Neuronal stem cell (in vitro differentiated cells): ENCODE measurements around the gene ERH.

Source experiments
- DNase-seq: peaks from one replicate; pipeline ENCODE4 v3.0.0-alpha.2; 2013; ENCODE audit warnings: low spot score
- H2AFZ ChIP-seq: one replicate; pipeline ENCODE4 v1.6.1; 2013; ENCODE audit warnings: mild to moderate bottlenecking, low read length, inconsistent platforms
- H2AK5ac ChIP-seq: 2 replicates; pipeline ENCODE4 v1.6.1; 2013; ENCODE audit warnings: low read depth, mild to moderate bottlenecking, inconsistent platforms, low read length, moderate library complexity, mixed read lengths
- H2BK120ac ChIP-seq: 2 replicates; pipeline ENCODE4 v1.6.1; 2013; ENCODE audit warnings: low read depth, mild to moderate bottlenecking, inconsistent platforms, low read length, moderate library complexity, mixed read lengths
- H2BK12ac ChIP-seq: one replicate; pipeline ENCODE4 v1.6.1; 2013; ENCODE audit warnings: low read length, inconsistent platforms
- H2BK15ac ChIP-seq: 2 replicates; pipeline ENCODE4 v1.6.1; 2013; ENCODE audit warnings: mild to moderate bottlenecking, low read length, inconsistent platforms, mixed read lengths
- H2BK5ac ChIP-seq: one replicate; pipeline ENCODE4 v1.6.1; 2013; ENCODE audit warnings: inconsistent platforms, mild to moderate bottlenecking, low read length, moderate library complexity
- H3K14ac ChIP-seq: one replicate; pipeline ENCODE4 v1.6.1; 2013; ENCODE audit warnings: low read length, inconsistent platforms
- H3K18ac ChIP-seq: 2 replicates; pipeline ENCODE4 v1.6.1; 2013; ENCODE audit warnings: low read length, inconsistent platforms
- H3K23ac ChIP-seq: 2 replicates; pipeline ENCODE4 v1.6.1; 2013; ENCODE audit warnings: low read depth, mild to moderate bottlenecking, mixed read lengths, low read length, inconsistent platforms; ENCODE audit not compliant: poor library complexity
- H3K27ac ChIP-seq: replicated peaks from 3 replicates; pipeline ENCODE4 v1.5.1; 2013; ENCODE audit warnings: low read length, inconsistent platforms
- H3K27me3 ChIP-seq, 3 experiments: 2 replicates each; pipeline ENCODE4 v1.6.1; 2013; ENCODE audit warnings: low read length in 3 of 3, mild to moderate bottlenecking in 2 of 3, inconsistent platforms in 1 of 3, low read depth in 1 of 3, mixed read lengths in 1 of 3, moderate library complexity in 1 of 3; ENCODE audit not compliant: control insufficient read depth in 3 of 3, insufficient read depth in 3 of 3
- H3K36me3 ChIP-seq, 2 donors: replicated peaks in 1 of 2; 2 replicates each; pipeline ENCODE4 v1.6.1; 2013; ENCODE audit warnings: low read length in 2 of 2; ENCODE audit not compliant: control insufficient read depth in 2 of 2, insufficient read depth in 2 of 2
- H3K4ac ChIP-seq: 2 replicates; pipeline ENCODE4 v1.6.1; 2013; ENCODE audit warnings: inconsistent platforms, mild to moderate bottlenecking, low read length, moderate library complexity
- H3K4me1 ChIP-seq, 2 donors: 1 replicate in 1 of 2; 2 replicates in 1 of 2; pipeline ENCODE4 v1.6.1; 2013; ENCODE audit warnings: low read length in 2 of 2, low read depth in 1 of 2; ENCODE audit not compliant: control insufficient read depth in 2 of 2, insufficient read depth in 1 of 2
- H3K4me2 ChIP-seq: one replicate; pipeline ENCODE4 v1.6.1; 2013; ENCODE audit warnings: mild to moderate bottlenecking, low read length, inconsistent platforms; ENCODE audit not compliant: insufficient read depth, poor library complexity, severe bottlenecking
- H3K4me3 ChIP-seq, 2 donors: 2 replicates each; pipeline ENCODE4 v1.5.1; 2013; ENCODE audit warnings: low read length in 2 of 2, mild to moderate bottlenecking in 2 of 2, inconsistent platforms in 1 of 2, moderate library complexity in 1 of 2
- H3K79me1 ChIP-seq: one replicate; pipeline ENCODE4 v1.6.1; 2013; ENCODE audit warnings: low read depth, mild to moderate bottlenecking, inconsistent platforms, low read length, moderate library complexity
- H3K9ac ChIP-seq: one replicate; pipeline ENCODE4 v1.6.1; 2013; ENCODE audit warnings: mild to moderate bottlenecking, low read depth, low read length, inconsistent platforms; ENCODE audit not compliant: poor library complexity
- H3K9me3 ChIP-seq, 2 donors: replicated peaks in 1 of 2; 2 replicates each; pipeline versions ENCODE3 to v1.6.1; 2013; ENCODE audit warnings: low read length in 2 of 2, mild to moderate bottlenecking in 2 of 2, inconsistent platforms in 1 of 2, low read depth in 1 of 2, mixed read lengths in 1 of 2, moderate library complexity in 1 of 2; ENCODE audit not compliant: control insufficient read depth in 2 of 2, insufficient read depth in 1 of 2
- H4K8ac ChIP-seq: one replicate; pipeline ENCODE4 v1.6.1; 2013; ENCODE audit warnings: low read depth, mild to moderate bottlenecking, inconsistent platforms, low read length, moderate library complexity
- H4K91ac ChIP-seq: one replicate; pipeline ENCODE4 v1.6.1; 2013; ENCODE audit warnings: low read length, low read depth, mild to moderate bottlenecking, inconsistent platforms; ENCODE audit not compliant: poor library complexity
- WGBS, 2 donors: extraction: QIAGEN DNeasy Blood & Tissue Kit; methylation state at CpG; one replicate each; pipeline ENCODE4 v1.1.7; 2013; ENCODE audit warnings: missing lambda C conversion rate in 2 of 2, mixed read lengths in 1 of 2; ENCODE audit not compliant: insufficient read length in 2 of 2, insufficient replicate concordance in 1 of 2; ENCODE audit errors: extremely low coverage in 2 of 2; 5-methylcytosine and 5-hydroxymethylcytosine counted together

Gene ERH

DNA sequence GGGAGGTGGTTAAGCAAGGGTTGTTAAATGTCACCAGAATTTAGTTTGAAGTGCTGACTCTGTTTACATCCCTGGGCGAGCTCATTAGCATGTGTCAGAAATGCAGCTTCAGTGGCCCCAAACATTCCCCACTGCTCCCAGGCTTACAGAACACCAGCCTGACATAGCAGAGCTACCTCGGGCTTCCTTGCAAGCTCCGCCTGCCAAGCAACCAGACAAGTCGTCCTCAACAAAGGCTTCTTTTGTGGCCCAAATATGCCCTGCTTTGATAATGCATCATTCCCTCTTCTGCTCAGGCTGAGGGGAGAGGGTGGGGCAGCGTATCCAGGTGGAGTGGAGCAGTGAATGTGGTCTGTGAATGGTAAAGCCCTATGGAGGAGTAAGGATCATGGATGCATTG, 28.0 kb downstream of the ERH start:
- Histone ChIP-seq H4K91ac (no peak overlapping the region), H3K4me3 (no peak overlapping the region), H3K36me3 (peaks cover 2 to 21% of the 10 kb centered on the region in 2 donors), H3K9ac (no peak overlapping the region), H3K4me1 (no peaks in the 10 kb centered on the region), H2BK5ac (no peak overlapping the region), H3K23ac (no peak overlapping the region), H3K18ac (no peak overlapping the region), H4K8ac (no peak overlapping the region), H3K79me1 (no peaks in the 10 kb centered on the region), H2AFZ (no peak overlapping the region), H3K14ac (no peak overlapping the region), H2BK15ac (no peak overlapping the region), H3K27ac (no peak overlapping the region), H3K4me2 (no peak overlapping the region), H3K4ac (no peak overlapping the region), H2BK12ac (no peak overlapping the region), H2BK120ac (no peak overlapping the region), H2AK5ac (no peak overlapping the region), H3K9me3 (peaks cover 0 to 5% of the 10 kb centered on the region in 2 donors), H3K27me3 (no peaks in the 10 kb centered on the region)
- DNase-seq = no peak
- no CpG with 5 or more reads among the region's 5 CpGs for WGBS, 2 donors

GRCh38 chr14:69368381-69368780, 29.7 kb downstream of the ERH start:
- Histone ChIP-seq H3K36me3 (peaks cover 2 to 9% of the 10 kb centered on the region in 2 donors), H3K27ac (no peak overlapping the region), H4K8ac (no peak overlapping the region), H2BK12ac (no peak overlapping the region), H2AFZ (no peak overlapping the region), H3K4me1 (no peaks in the 10 kb centered on the region), H2BK15ac (no peak overlapping the region), H3K4me3 (no peak overlapping the region), H2BK5ac (no peak overlapping the region), H4K91ac (no peak overlapping the region), H3K14ac (no peak overlapping the region), H3K79me1 (no peaks in the 10 kb centered on the region), H3K4me2 (no peak overlapping the region), H3K27me3 (no peaks in the 10 kb centered on the region), H3K23ac (no peak overlapping the region), H2BK120ac (no peak overlapping the region), H3K9me3 (no peaks in the 10 kb centered on the region), H3K9ac (no peak overlapping the region), H3K4ac (no peak overlapping the region), H2AK5ac (no peak overlapping the region), H3K18ac (no peak overlapping the region)
- no peak for DNase-seq
- WGBS, 2 donors = no CpG with 5 or more reads among the region's 1 CpG

DNA sequence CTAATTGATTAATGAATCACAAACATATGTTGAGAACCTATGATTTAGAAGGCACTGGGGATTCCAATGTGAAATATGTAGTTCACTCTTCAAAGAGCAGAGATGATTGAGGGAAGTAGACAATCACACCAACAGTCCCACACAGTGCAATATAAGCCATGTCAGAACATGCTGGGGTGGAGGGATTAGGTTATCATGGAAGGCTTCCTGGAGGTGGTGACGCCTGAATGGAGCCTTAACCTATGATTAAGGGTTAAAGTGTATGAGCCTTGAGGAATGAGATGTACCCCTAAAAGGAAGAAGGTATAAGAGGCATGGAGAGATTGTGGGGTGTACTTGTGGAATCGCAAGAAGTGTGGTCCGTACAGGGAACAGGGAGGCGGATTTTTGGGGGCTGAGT, 31.3 kb downstream of the ERH start:
- Histone ChIP-seq H3K23ac (no peak overlapping the region), H3K79me1 (no peaks in the 10 kb centered on the region), H3K4ac (no peak overlapping the region), H2BK120ac (no peak overlapping the region), H4K91ac (no peak overlapping the region), H3K4me3 (no peak overlapping the region), H3K27ac (no peak overlapping the region), H3K27me3 (no peaks in the 10 kb centered on the region), H2BK15ac (no peak overlapping the region), H3K9me3 (no peaks in the 10 kb centered on the region), H2AFZ (no peak overlapping the region), H3K14ac (no peak overlapping the region), H3K9ac (no peak overlapping the region), H3K4me2 (no peak overlapping the region), H3K18ac (no peak overlapping the region), H3K36me3 (no peaks in the 10 kb centered on the region), H2BK12ac (no peak overlapping the region), H4K8ac (no peak overlapping the region), H2AK5ac (no peak overlapping the region), H2BK5ac (no peak overlapping the region), H3K4me1 (no peaks in the 10 kb centered on the region)
- no CpG with 5 or more reads among the region's 4 CpGs for WGBS, 2 donors
- no peak for DNase-seq

GRCh38 chr14:69366069-69366468, 32.0 kb downstream of the ERH start:
- no peak overlapping the region for H3K14ac ChIP-seq
- H3K27ac ChIP-seq = no peak overlapping the region
- H3K4me3 ChIP-seq = no peak overlapping the region
- H4K91ac ChIP-seq = no peak overlapping the region
- H3K4me1 ChIP-seq = no peaks in the 10 kb centered on the region
- no peak overlapping the region for H3K4me2 ChIP-seq
- DNase-seq = no peak
- no peak overlapping the region for H2BK12ac ChIP-seq
- no peak overlapping the region for H4K8ac ChIP-seq
- no peak overlapping the region for H3K18ac ChIP-seq
- no CpG with 5 or more reads among the region's 3 CpGs for WGBS, 2 donors
- no peaks in the 10 kb centered on the region for H3K36me3 ChIP-seq
- H2BK120ac ChIP-seq = no peak overlapping the region
- no peak overlapping the region for H2AK5ac ChIP-seq
- no peak overlapping the region for H2AFZ ChIP-seq
- H3K23ac ChIP-seq = no peak overlapping the region
- no peak overlapping the region for H3K9ac ChIP-seq
- no peaks in the 10 kb centered on the region for H3K79me1 ChIP-seq
- no peak overlapping the region for H2BK15ac ChIP-seq
- H3K4ac ChIP-seq = no peak overlapping the region
- H3K27me3 ChIP-seq = no peaks in the 10 kb centered on the region
- H2BK5ac ChIP-seq = no peak overlapping the region
- H3K9me3 ChIP-seq = no peaks in the 10 kb centered on the region
